SK-N-MC (cell line): ENCODE measurements around the gene APOBEC3A.

Source experiments
- EZH2 ChIP-seq: fragments of 200-600 bp; sonication (generic); IDR thresholded peaks from one replicate; pipeline ENCODE4 v1.6.1; 2017; ENCODE audit warnings: antibody characterized with exemption
- FOXP2 ChIP-seq: optimal IDR thresholded peaks from 2 replicates; pipeline ENCODE3; 2011; ENCODE audit warnings: mild to moderate bottlenecking, moderate library complexity; ENCODE audit not compliant: insufficient read depth; ENCODE audit errors: extremely low read length, control extremely low read depth
- POLR2AphosphoS5 ChIP-seq: IDR thresholded peaks from 2 replicates; pipeline ENCODE4 v1.6.1; 2012; ENCODE audit warnings: mild to moderate bottlenecking, low read depth, low read length, borderline replicate concordance

GRCh38 chr22:38935616-38936015, 21.8 kb upstream of the APOBEC3A start:
- TF ChIP-seq POLR2AphosphoS5 (no peak), EZH2 (no peak), FOXP2 (no peak)
